Measurements from ENCODE around the gene SORCS2.
"Not testable (repeated sequence)": the region's sequence is repeated elsewhere in the genome, so short reads cannot be mapped to it uniquely, and the experiment has no call there.

SORCS2 gene

DNA sequence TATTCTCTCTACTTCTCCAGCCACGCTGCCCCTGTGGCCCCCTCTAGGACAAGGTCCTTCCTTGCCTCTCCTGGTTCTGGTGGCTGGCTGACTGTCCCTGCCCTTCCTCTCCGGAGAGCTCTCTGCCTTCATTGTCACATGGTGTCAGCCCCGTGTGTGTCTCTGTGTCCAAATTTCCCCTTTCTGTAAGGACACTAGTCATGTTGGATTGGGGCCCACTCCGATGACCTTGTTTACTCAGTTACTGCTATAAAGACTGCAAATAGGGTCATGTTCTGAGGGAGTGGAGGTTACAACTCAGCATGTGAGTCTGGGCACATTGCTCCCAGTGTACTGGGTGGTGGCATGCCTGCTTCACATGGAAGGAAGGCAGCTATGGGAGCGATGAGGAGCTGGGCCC is 371.9 kb downstream of the SORCS2 start:
- no peak overlapping the region for H3K4me3 ChIP-seq (ENCODE audit: low read depth, low read length)
- no peaks in the 10 kb centered on the region for H3K27me3 ChIP-seq (ENCODE audit: control insufficient read depth, insufficient read depth, low read length)
- no peaks in the 10 kb centered on the region for H3K4me1 ChIP-seq (ENCODE audit: control insufficient read depth, insufficient read depth, low read length)
- H3K9ac ChIP-seq (ENCODE audit: low read depth, low read length): no peak overlapping the region
- no peak overlapping the region for H3K27ac ChIP-seq (ENCODE audit: low read depth, low read length)
- peaks cover 6% of the 10 kb centered on the region for H3K9me3 ChIP-seq (ENCODE audit: control insufficient read depth, insufficient read depth, low read length)
- no peaks in the 10 kb centered on the region for H3K36me3 ChIP-seq (ENCODE audit: control insufficient read depth, insufficient read depth, low read length)

DNA sequence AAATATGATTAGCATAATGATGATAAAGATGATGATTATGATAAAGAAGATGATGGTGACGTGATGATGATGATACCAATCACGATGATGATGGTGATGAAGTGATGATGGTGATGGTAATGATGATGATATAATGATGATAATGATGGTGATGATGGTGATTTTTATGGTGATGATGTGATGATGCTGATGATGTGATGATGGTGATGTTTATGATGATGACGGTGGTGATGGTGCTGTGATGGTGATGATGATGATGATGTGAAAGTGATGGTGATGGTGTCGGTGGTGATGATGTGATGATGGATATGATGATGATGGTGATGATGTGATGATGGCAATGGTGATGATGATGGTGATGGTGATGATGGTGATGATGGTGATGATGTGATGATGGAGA is 373.1 kb downstream of the SORCS2 start:
- Histone ChIP-seq H3K36me3 (ENCODE audit: control insufficient read depth, insufficient read depth, low read length) (no peaks in the 10 kb centered on the region), H3K4me3 (ENCODE audit: low read depth, low read length) (no peak overlapping the region), H3K4me1 (ENCODE audit: control insufficient read depth, insufficient read depth, low read length) (no peaks in the 10 kb centered on the region), H3K27ac (ENCODE audit: low read depth, low read length) (no peak overlapping the region), H3K9ac (ENCODE audit: low read depth, low read length) (no peak overlapping the region), H3K9me3 (ENCODE audit: control insufficient read depth, insufficient read depth, low read length) (peaks cover 6% of the 10 kb centered on the region), H3K27me3 (ENCODE audit: control insufficient read depth, insufficient read depth, low read length) (no peaks in the 10 kb centered on the region)

DNA sequence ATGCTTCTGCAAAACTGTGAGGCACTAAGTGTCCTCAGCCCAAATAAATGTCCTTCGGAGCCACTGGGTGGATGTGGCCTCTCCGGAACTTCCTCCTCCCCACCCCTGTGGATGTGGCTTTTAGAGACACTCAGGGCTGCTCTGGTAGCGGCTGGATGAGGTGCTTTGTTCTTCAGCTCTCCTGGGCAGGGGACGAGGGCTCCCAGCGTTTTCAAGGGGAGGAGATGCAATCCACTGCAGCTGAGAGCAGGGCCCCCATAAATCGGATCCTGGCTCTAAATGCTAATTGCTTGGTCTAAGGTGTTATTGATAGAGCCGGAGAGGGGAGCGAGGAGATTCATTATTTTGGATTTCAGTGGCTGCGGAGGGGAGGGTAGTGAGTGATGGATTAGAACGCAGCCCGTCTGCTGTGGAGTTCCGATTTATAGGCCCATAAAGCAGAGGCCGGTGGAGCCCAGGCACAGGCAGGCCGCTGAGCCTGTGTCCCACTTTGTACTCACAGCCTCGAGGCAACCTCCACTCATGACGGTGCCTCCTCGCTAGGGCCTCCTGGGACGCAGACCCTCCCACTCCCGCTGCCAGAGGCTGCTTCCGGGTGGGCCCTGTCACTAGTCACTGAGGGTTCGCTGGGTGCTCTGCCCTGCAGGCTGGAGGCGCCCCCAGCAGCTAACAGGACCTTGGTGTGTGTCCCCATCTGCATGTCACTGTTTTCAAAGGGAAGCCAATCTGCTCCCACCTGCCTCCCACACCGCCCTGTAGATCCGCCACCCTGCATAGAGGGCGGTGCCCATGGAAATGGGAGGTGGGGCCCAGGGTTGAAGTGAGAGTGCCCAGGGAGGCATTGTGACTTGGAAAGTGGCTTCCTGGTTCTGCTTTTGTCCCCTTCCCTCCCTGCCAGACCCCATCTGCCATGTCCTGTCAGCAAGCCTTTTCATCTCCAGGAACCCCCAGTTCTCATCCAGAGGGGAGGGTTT is 377.8 kb downstream of the SORCS2 start:
- no peaks in the 10 kb centered on the region for H3K36me3 ChIP-seq (ENCODE audit: control insufficient read depth, insufficient read depth, low read length)
- no peaks in the 10 kb centered on the region; the same call in 1 of the 2 replicates for H3K4me1 ChIP-seq (ENCODE audit: control insufficient read depth, insufficient read depth, low read length)
- no peaks in the 10 kb centered on the region for H3K27me3 ChIP-seq (ENCODE audit: control insufficient read depth, insufficient read depth, low read length)
- peaks cover 6% of the 10 kb centered on the region for H3K9me3 ChIP-seq (ENCODE audit: control insufficient read depth, insufficient read depth, low read length)
- no peak overlapping the region for H3K4me3 ChIP-seq (ENCODE audit: low read depth, low read length)
- no peak overlapping the region for H3K9ac ChIP-seq (ENCODE audit: low read depth, low read length)
- no peak overlapping the region for H3K27ac ChIP-seq (ENCODE audit: low read depth, low read length)

DNA sequence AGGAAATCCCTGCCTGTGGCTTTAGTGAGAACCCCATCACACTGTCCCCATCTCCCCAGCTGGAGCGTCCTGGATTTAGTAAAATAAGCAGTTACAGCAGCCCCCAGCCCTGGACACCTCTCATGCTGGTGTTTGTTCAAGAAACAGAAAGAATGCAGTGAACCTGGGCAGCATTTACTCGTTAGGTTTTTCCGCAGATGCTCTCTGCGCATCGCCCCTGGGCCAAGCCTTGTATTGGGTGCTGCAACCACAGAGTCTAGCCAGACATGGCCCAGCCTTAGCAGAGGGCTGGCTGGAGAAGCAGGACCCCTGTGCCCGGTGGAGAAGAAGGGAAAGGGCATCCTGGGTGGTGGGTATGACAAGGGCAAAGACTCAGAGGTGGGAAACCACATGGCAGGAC is 378.7 kb downstream of the SORCS2 start:
- no peaks in the 10 kb centered on the region for H3K27me3 ChIP-seq (ENCODE audit: control insufficient read depth, insufficient read depth, low read length)
- H3K4me3 ChIP-seq (ENCODE audit: low read depth, low read length): no peak overlapping the region
- H3K9ac ChIP-seq (ENCODE audit: low read depth, low read length): no peak overlapping the region
- no peaks in the 10 kb centered on the region for H3K36me3 ChIP-seq (ENCODE audit: control insufficient read depth, insufficient read depth, low read length)
- no peak overlapping the region for H3K27ac ChIP-seq (ENCODE audit: low read depth, low read length)
- H3K9me3 ChIP-seq (ENCODE audit: control insufficient read depth, insufficient read depth, low read length): peaks cover 7% of the 10 kb centered on the region
- no peaks in the 10 kb centered on the region; the same call in 1 of the 2 replicates for H3K4me1 ChIP-seq (ENCODE audit: control insufficient read depth, insufficient read depth, low read length)

DNA sequence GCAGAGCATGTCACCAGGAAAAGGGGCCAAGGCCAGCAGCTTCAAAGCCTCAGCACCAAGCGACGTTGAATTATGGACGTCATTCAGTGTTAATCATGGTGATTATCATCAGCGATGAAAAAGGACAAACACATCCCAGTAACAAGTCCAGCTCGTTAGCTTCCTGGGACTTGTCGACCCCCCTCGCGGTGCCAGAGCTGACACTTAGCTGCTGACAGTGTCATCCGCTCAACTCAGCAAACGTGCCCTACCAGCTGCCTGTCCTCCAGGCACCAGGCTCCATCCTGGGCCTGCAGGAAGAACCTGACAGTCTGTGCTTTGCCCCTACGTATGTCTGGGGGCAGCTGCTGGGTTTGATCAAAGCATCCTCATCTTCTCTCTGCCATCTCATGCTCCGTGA is 379.4 kb downstream of the SORCS2 start:
- H3K36me3 ChIP-seq (ENCODE audit: control insufficient read depth, insufficient read depth, low read length): no peaks in the 10 kb centered on the region
- H3K4me3 ChIP-seq (ENCODE audit: low read depth, low read length): no peak overlapping the region
- H3K27me3 ChIP-seq (ENCODE audit: control insufficient read depth, insufficient read depth, low read length): no peaks in the 10 kb centered on the region
- no peak overlapping the region for H3K9ac ChIP-seq (ENCODE audit: low read depth, low read length)
- no peak overlapping the region for H3K27ac ChIP-seq (ENCODE audit: low read depth, low read length)
- H3K9me3 ChIP-seq (ENCODE audit: control insufficient read depth, insufficient read depth, low read length): peaks cover 8% of the 10 kb centered on the region
- no peaks in the 10 kb centered on the region; the same call in 1 of the 2 replicates for H3K4me1 ChIP-seq (ENCODE audit: control insufficient read depth, insufficient read depth, low read length)

DNA sequence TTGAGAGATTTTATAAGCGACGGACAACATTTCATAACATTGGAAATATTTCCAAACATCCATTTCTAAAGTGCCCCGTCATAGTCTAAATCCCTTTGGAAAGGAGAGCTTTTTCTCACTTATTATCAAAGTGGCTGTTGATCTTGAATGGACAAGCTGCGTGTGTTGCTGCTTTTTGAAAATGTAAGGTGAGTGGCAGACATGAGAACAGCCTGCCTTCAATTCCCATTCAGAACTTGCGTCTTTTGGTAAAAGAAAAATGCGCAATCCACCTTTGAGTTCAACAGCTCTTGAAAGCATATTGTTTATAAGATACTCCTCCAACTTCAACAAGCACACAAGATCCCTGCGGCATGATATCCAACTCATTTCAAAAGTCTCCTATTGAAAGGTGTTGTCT is 380.6 kb downstream of the SORCS2 start:
- Histone ChIP-seq H3K9ac (ENCODE audit: low read depth, low read length) (no peak overlapping the region), H3K27me3 (ENCODE audit: control insufficient read depth, insufficient read depth, low read length) (no peaks in the 10 kb centered on the region), H3K27ac (ENCODE audit: low read depth, low read length) (no peak overlapping the region), H3K9me3 (ENCODE audit: control insufficient read depth, insufficient read depth, low read length) (peaks cover 17% of the 10 kb centered on the region), H3K4me3 (ENCODE audit: low read depth, low read length) (no peak overlapping the region), H3K36me3 (ENCODE audit: control insufficient read depth, insufficient read depth, low read length) (no peaks in the 10 kb centered on the region), H3K4me1 (ENCODE audit: control insufficient read depth, insufficient read depth, low read length) (no peaks in the 10 kb centered on the region; the same call in 1 of the 2 replicates)

DNA sequence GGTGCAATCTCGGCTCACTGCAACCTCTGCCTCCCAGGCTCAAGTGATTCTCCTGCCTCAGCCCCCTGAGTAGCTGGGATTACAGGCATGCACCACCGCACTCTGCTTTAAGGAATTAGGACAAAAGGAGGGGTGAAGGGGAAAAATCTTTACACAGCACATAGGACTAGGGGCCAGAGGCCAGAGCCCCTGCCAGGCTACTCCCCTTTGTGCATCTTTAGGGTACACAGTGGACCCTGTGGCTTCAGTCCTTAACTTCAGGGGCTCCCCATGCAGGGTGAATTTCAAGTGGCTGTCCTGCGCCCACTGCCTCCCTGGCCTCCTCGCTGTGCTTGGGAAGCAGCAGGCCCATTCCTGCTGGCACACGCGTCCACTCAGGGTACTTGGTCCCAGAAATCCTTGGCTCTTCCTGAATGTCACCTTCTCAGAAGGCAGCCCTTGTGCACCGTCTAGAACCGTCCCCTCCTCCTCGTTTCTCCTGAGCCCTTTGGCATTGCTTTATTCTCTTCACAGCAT is 381.3 kb downstream of the SORCS2 start:
- H3K4me3 ChIP-seq (ENCODE audit: low read depth, low read length): no peak overlapping the region
- peaks cover 25% of the 10 kb centered on the region for H3K9me3 ChIP-seq (ENCODE audit: control insufficient read depth, insufficient read depth, low read length)
- H3K36me3 ChIP-seq (ENCODE audit: control insufficient read depth, insufficient read depth, low read length): no peaks in the 10 kb centered on the region
- no peak overlapping the region for H3K27ac ChIP-seq (ENCODE audit: low read depth, low read length)
- no peak overlapping the region for H3K9ac ChIP-seq (ENCODE audit: low read depth, low read length)
- H3K27me3 ChIP-seq (ENCODE audit: control insufficient read depth, insufficient read depth, low read length): no peaks in the 10 kb centered on the region
- H3K4me1 ChIP-seq (ENCODE audit: control insufficient read depth, insufficient read depth, low read length): no peaks in the 10 kb centered on the region; the same call in 1 of the 2 replicates

DNA sequence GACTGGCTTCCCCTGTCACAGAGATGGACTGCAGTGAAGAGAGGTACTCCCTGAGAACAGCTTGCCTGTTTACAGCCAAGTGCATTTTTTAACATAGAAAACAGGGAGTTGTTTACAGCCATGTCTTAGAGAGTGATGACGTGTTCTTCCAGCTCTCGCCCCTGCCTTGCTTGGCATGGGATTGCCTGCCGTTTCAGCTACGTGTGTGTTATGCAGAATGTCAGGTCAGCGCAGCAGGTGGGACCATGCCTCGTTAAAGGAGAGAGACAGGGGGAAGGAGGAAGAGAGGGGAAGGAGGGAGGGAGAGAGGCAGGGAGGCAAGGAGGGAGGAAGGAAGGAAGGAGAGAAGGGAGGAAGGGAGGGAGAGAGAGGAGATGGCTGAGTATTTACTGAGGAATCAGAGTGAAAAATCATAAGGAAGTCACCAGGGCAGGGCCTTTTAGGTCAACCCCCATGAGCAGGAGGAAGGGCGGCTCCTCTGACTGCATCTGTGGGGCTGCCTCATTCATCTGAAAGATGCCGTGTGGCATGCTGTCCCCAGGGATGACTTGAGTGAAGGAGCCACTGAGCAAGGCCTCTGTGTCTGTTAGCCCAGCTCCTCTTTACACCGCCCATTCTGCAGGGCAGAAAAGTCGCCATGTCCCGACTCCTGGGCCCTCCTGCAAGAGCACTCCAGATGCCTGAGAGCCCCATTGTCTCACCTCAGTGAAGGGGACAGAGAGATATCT is 382.1 kb downstream of the SORCS2 start:
- H3K9me3 ChIP-seq (ENCODE audit: control insufficient read depth, insufficient read depth, low read length): peaks cover 32% of the 10 kb centered on the region
- H3K27me3 ChIP-seq (ENCODE audit: control insufficient read depth, insufficient read depth, low read length): no peaks in the 10 kb centered on the region
- no peak overlapping the region for H3K9ac ChIP-seq (ENCODE audit: low read depth, low read length)
- H3K4me1 ChIP-seq (ENCODE audit: control insufficient read depth, insufficient read depth, low read length): no peaks in the 10 kb centered on the region; the same call in 1 of the 2 replicates
- no peaks in the 10 kb centered on the region for H3K36me3 ChIP-seq (ENCODE audit: control insufficient read depth, insufficient read depth, low read length)
- no peak overlapping the region for H3K4me3 ChIP-seq (ENCODE audit: low read depth, low read length)
- H3K27ac ChIP-seq (ENCODE audit: low read depth, low read length): no peak overlapping the region

DNA sequence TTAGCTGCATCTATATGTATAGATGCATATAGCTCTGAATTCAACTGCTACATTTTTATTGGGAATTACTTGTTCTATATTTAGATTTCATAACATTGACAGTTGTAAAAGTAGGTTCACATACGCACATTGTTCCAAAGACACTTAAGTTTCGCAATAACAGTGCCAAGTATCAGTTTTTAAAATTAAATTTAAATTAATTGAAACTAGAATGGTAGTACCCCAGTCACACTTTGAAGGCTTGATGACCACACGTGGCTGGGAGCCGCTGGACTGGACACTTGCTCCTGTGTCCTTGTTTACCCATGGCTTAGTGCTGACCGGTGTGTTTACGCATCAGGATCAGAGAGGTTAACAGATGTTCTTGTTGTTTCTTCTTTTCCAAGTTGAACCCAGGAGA is 383.1 kb downstream of the SORCS2 start:
- Histone ChIP-seq H3K9me3 (ENCODE audit: control insufficient read depth, insufficient read depth, low read length) (peaks cover 32% of the 10 kb centered on the region), H3K36me3 (ENCODE audit: control insufficient read depth, insufficient read depth, low read length) (no peaks in the 10 kb centered on the region), H3K4me3 (ENCODE audit: low read depth, low read length) (no peak overlapping the region), H3K27me3 (ENCODE audit: control insufficient read depth, insufficient read depth, low read length) (no peaks in the 10 kb centered on the region), H3K27ac (ENCODE audit: low read depth, low read length) (no peak overlapping the region), H3K9ac (ENCODE audit: low read depth, low read length) (no peak overlapping the region), H3K4me1 (ENCODE audit: control insufficient read depth, insufficient read depth, low read length) (no peaks in the 10 kb centered on the region; the same call in 1 of the 2 replicates)

DNA sequence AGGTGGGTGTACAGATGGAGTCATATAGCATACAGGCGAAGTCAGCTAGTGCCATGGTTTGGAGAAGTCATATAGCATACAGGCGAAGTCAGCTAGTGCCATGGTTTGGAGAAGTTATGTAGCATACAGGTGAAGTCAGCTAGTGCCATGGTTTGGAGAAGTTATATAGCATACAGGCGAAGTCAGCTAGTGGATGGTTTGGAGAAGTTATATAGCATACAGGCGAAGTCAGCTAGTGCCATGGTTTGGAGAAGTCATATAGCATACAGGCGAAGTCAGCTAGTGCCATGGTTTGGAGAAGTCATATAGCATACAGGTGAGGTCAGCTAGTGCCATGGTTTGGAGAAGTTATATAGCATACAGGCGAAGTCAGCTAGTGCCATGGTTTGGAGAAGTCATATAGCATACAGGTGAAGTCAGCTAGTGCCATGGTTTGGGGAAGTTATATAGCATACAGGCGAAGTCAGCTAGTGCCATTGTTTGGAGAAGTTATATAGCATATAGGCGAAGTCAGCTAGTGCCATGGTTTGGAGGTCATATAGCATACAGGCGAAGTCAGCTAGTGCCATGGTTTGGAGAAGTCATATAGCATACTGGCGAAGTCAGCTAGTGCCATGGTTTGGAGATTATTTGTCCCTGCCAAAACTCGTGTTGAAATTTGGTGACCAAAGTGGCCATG is 385.2 kb downstream of the SORCS2 start:
- not testable (repeated sequence) for H3K4me3 ChIP-seq (ENCODE audit: low read depth, low read length); H3K9ac ChIP-seq (ENCODE audit: low read depth, low read length); H3K4me1 ChIP-seq (ENCODE audit: control insufficient read depth, insufficient read depth, low read length); H3K27ac ChIP-seq (ENCODE audit: low read depth, low read length); H3K27me3 ChIP-seq (ENCODE audit: control insufficient read depth, insufficient read depth, low read length); H3K36me3 ChIP-seq (ENCODE audit: control insufficient read depth, insufficient read depth, low read length)
- H3K9me3 ChIP-seq (ENCODE audit: control insufficient read depth, insufficient read depth, low read length): peaks cover 32% of the 10 kb centered on the region

All from HUES48 (cell line).